ENCODE data around the gene CRNKL1. TPM values are rescaled to one million over a fixed set of nuclear protein-coding genes. Genes with fewer than 3 reads are reported as not detected.

Gene CRNKL1
- total RNA-seq, 1 experiment from 2014 or later = 6.7 TPM

GRCh38 chr20:20079102-20079784 lies 27.0 kb upstream of the CRNKL1 start:
- DNase-seq = peak; percentile 1
- H3K36me3 Mint-ChIP-seq (ENCODE audit: insufficient read depth, unreplicated experiment) = no peaks in the 10 kb centered on the region
- TF ChIP-seq CTCF (IDR thresholded peaks at IDR 0.05; ENCODE audit: unreplicated experiment) = no peak
- H3K27ac Mint-ChIP-seq (ENCODE audit: unreplicated experiment) = no peak overlapping the region
- no peaks in the 10 kb centered on the region for H3K27me3 Mint-ChIP-seq (ENCODE audit: unreplicated experiment)
- intact Hi-C loops (cut with micrococcal nuclease; ENCODE audit: unreplicated experiment) = no loop called here
- no TSS peak for BruUV-seq (replicated peaks)
- no peaks in the 10 kb centered on the region for H3K9me3 Mint-ChIP-seq (ENCODE audit: low read depth, unreplicated experiment)
- CTCF ChIA-PET = no interaction called here
- H3K4me3 Mint-ChIP-seq (ENCODE audit: low read depth, unreplicated experiment) = peak overlapping the region; percentile 35
- H3K4me1 Mint-ChIP-seq (ENCODE audit: low read depth, unreplicated experiment) = peaks cover 18% of the 10 kb centered on the region

- no peak for TF ChIP-seq CTCF (IDR thresholded peaks at IDR 0.05; ENCODE audit: unreplicated experiment)
- BruUV-seq (replicated peaks) = no TSS peak
- Mint-ChIP-seq H3K27me3 (ENCODE audit: unreplicated experiment) (no peaks in the 10 kb centered on the region), H3K9me3 (ENCODE audit: low read depth, unreplicated experiment) (no peaks in the 10 kb centered on the region), H3K4me3 (ENCODE audit: low read depth, unreplicated experiment) (no peak overlapping the region), H3K27ac (ENCODE audit: unreplicated experiment) (no peak overlapping the region), H3K4me1 (ENCODE audit: low read depth, unreplicated experiment) (peaks cover 18% of the 10 kb centered on the region), H3K36me3 (ENCODE audit: insufficient read depth, unreplicated experiment) (no peaks in the 10 kb centered on the region)
- DNase-seq = no peak
- CTCF ChIA-PET = no interaction called here
- intact Hi-C loops (cut with micrococcal nuclease; ENCODE audit: unreplicated experiment) = no loop called here
Observed at GRCh38 chr20:20078041-20078440, 25.8 kb upstream of the CRNKL1 start.

- Mint-ChIP-seq H3K4me1 (ENCODE audit: low read depth, unreplicated experiment) (peaks cover 18% of the 10 kb centered on the region), H3K27me3 (ENCODE audit: unreplicated experiment) (no peaks in the 10 kb centered on the region), H3K36me3 (ENCODE audit: insufficient read depth, unreplicated experiment) (no peaks in the 10 kb centered on the region), H3K9me3 (ENCODE audit: low read depth, unreplicated experiment) (no peaks in the 10 kb centered on the region), H3K27ac (ENCODE audit: unreplicated experiment) (no peak overlapping the region), H3K4me3 (ENCODE audit: low read depth, unreplicated experiment) (no peak overlapping the region)
- BruUV-seq (replicated peaks) = no TSS peak
- CTCF ChIA-PET = no interaction called here
- TF ChIP-seq CTCF (IDR thresholded peaks at IDR 0.05; ENCODE audit: unreplicated experiment) = no peak
- intact Hi-C loops (cut with micrococcal nuclease; ENCODE audit: unreplicated experiment) = no loop called here
- DNase-seq = no peak
Observed at GRCh38 chr20:20076297-20077065, 24.2 kb upstream of the CRNKL1 start.

GRCh38 chr20:20075032-20075431 lies 22.8 kb upstream of the CRNKL1 start:
- Mint-ChIP-seq H3K4me1 (ENCODE audit: low read depth, unreplicated experiment) (peaks cover 18% of the 10 kb centered on the region), H3K27ac (ENCODE audit: unreplicated experiment) (no peak overlapping the region), H3K4me3 (ENCODE audit: low read depth, unreplicated experiment) (no peak overlapping the region), H3K27me3 (ENCODE audit: unreplicated experiment) (no peaks in the 10 kb centered on the region), H3K9me3 (ENCODE audit: low read depth, unreplicated experiment) (no peaks in the 10 kb centered on the region), H3K36me3 (ENCODE audit: insufficient read depth, unreplicated experiment) (no peaks in the 10 kb centered on the region)
- TF ChIP-seq CTCF (IDR thresholded peaks at IDR 0.05; ENCODE audit: unreplicated experiment) = no peak
- DNase-seq = no peak
- intact Hi-C loops (cut with micrococcal nuclease; ENCODE audit: unreplicated experiment) = no loop called here
- CTCF ChIA-PET = no interaction called here
- BruUV-seq (replicated peaks) = no TSS peak

Data from Calu3 (cell line).